Measurements from ENCODE around the gene ZNF165.
"Not testable (repeated sequence)": the region's sequence is repeated elsewhere in the genome, so short reads cannot be mapped to it uniquely, and the experiment has no call there.

Gene ZNF165

DNA sequence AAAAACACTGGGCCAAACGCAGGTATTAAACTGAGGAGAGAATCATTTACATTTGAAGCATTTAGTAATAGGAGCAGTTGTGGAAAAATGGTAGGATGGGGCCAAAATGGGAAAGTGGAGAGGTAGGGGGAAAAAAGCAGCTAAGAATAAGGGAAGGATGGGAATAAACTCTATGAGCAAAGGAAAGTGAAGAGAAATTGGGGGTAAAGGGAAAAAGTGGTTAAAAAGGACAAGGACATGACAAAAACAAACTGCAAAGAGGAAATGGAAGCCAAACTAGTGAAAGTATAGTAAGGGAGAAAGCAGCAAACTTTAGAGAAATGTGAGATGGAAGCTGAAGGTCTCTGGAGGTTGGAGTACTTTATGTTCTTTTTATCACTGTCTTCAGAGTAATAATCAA lies 37.8 kb downstream of the ZNF165 start:
- peaks cover 26% of the 10 kb centered on the region for H3K36me3 ChIP-seq (ENCODE audit: low read depth)
- H3K4me3 ChIP-seq (ENCODE audit: severe bottlenecking) = no peak overlapping the region
- no peaks in the 10 kb centered on the region for H3K9me3 ChIP-seq (ENCODE audit: severe bottlenecking)
- no peak overlapping the region for H3K27ac ChIP-seq (ENCODE audit: poor library complexity, severe bottlenecking)
- no peak for ATAC-seq (ENCODE audit: low read depth)
- no peaks in the 10 kb centered on the region for H3K4me1 ChIP-seq (ENCODE audit: insufficient read depth, poor library complexity, severe bottlenecking)
- H3K27me3 ChIP-seq (ENCODE audit: insufficient read depth, poor library complexity, severe bottlenecking) = no peaks in the 10 kb centered on the region
- DNase-seq (ENCODE audit: low spot score) = no peak
- TF ChIP-seq CTCF (IDR thresholded peaks at IDR 0.05; ENCODE audit: poor library complexity, severe bottlenecking) = no peak

DNA sequence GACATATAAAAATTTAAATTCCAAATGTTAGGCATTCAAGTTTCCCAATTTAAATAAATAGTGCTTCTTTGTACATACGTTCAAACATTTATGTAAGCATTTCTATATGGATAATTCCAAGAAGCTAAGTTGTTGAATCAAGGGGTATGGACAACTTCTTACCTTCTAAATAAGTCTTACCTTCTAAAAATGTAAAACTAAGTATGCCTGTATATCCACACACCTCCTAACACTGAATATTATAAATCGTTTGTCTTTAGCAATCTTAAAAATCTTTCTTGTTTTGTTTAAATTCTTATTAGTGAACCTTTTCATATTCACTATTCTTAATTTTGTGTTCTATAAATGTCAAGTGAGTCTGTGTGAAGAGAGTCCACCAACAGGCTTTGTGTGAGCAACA lies 41.5 kb downstream of the ZNF165 start:
- Histone ChIP-seq H3K9me3 (ENCODE audit: severe bottlenecking) (no peaks in the 10 kb centered on the region), H3K27me3 (ENCODE audit: insufficient read depth, poor library complexity, severe bottlenecking) (no peaks in the 10 kb centered on the region), H3K4me3 (ENCODE audit: severe bottlenecking) (no peak overlapping the region), H3K36me3 (ENCODE audit: low read depth) (peaks cover 27% of the 10 kb centered on the region), H3K4me1 (ENCODE audit: insufficient read depth, poor library complexity, severe bottlenecking) (no peaks in the 10 kb centered on the region), H3K27ac (ENCODE audit: poor library complexity, severe bottlenecking) (no peak overlapping the region)
- no peak for TF ChIP-seq CTCF (IDR thresholded peaks at IDR 0.05; ENCODE audit: poor library complexity, severe bottlenecking)
- ATAC-seq (ENCODE audit: low read depth) (no peak), DNase-seq (ENCODE audit: low spot score) (no peak)

DNA sequence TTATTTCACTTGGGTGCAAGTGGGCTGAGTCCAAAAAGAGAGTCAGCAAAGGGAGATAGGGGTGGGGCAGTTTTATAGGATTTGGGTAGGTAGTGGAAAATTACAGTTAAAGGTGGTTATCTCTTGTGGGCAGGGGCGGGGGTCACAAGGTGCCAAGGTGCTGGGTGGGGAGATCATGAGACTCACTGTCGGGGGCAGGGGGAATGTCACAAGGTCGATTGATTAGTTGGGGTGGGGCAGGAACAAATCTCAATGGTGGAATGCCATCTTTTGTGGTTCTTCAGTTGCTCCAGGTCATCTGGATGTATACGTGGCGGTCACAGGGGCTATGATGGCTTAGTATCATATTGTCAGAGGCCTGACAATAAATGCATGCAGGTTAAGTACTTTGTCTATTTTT lies 41.9 kb downstream of the ZNF165 start:
- not testable (repeated sequence) for H3K4me1 ChIP-seq (ENCODE audit: insufficient read depth, poor library complexity, severe bottlenecking); H3K4me3 ChIP-seq (ENCODE audit: severe bottlenecking); ATAC-seq (ENCODE audit: low read depth); H3K9me3 ChIP-seq (ENCODE audit: severe bottlenecking); H3K27ac ChIP-seq (ENCODE audit: poor library complexity, severe bottlenecking); DNase-seq (ENCODE audit: low spot score); H3K27me3 ChIP-seq (ENCODE audit: insufficient read depth, poor library complexity, severe bottlenecking)
- peaks cover 31% of the 10 kb centered on the region for H3K36me3 ChIP-seq (ENCODE audit: low read depth)

- H3K27ac ChIP-seq (ENCODE audit: poor library complexity, severe bottlenecking) = no peak within 1 kb of the TSS
- DNase-seq (ENCODE audit: low spot score) = peak; percentile 85
- ATAC-seq (ENCODE audit: low read depth) = peak; percentile 100
- TF ChIP-seq CTCF (IDR thresholded peaks at IDR 0.05; ENCODE audit: poor library complexity, severe bottlenecking) = no peak
- H3K27me3 ChIP-seq (ENCODE audit: insufficient read depth, poor library complexity, severe bottlenecking) = no peaks in the 10 kb centered on the region
- no peaks in the 10 kb centered on the region for H3K9me3 ChIP-seq (ENCODE audit: severe bottlenecking)
- H3K36me3 ChIP-seq (ENCODE audit: low read depth) = peaks cover 38% of the 10 kb centered on the region
- H3K4me1 ChIP-seq (ENCODE audit: insufficient read depth, poor library complexity, severe bottlenecking) = no peaks in the 10 kb centered on the region
- H3K4me3 ChIP-seq (ENCODE audit: severe bottlenecking) = peak within 1 kb of the TSS; percentile 42
These were observed 44.1 kb downstream of the ZNF165 start, which contains the start of gene ZSCAN16 for GRCh38 chr6:28124350-28124970. Gene ZSCAN16, plus strand, starts transcription at chr6:28124609. Its CDS starts 835 bp downstream, at chr6:28125444.

DNA sequence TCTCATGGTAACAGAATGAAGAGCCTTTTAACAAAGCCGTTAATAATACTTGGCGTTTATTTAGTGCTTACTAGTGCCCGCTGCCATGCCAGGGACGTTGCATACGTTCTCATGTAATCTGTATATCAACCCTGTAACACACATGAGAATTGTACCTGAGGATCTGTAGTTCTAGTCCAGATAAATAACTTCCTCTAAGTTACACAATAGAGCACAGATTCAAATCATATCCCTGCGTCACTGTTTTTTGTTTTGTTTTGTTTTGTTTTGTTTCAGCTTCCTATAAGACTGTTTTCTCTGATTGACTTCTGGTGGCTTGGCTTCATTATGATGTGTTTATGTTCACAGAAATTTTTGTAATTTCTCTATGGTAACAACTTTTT lies 44.6 kb downstream of the ZNF165 start:
- Histone ChIP-seq H3K27ac (ENCODE audit: poor library complexity, severe bottlenecking) (no peak overlapping the region), H3K9me3 (ENCODE audit: severe bottlenecking) (no peaks in the 10 kb centered on the region), H3K27me3 (ENCODE audit: insufficient read depth, poor library complexity, severe bottlenecking) (no peaks in the 10 kb centered on the region), H3K4me3 (ENCODE audit: severe bottlenecking) (peak overlapping the region; percentile 42), H3K36me3 (ENCODE audit: low read depth) (peaks cover 39% of the 10 kb centered on the region), H3K4me1 (ENCODE audit: insufficient read depth, poor library complexity, severe bottlenecking) (no peaks in the 10 kb centered on the region)
- ATAC-seq (ENCODE audit: low read depth) (peak; percentile 5; the same call in 2 of the 3 replicates), DNase-seq (ENCODE audit: low spot score) (no peak)
- TF ChIP-seq CTCF (IDR thresholded peaks at IDR 0.05; ENCODE audit: poor library complexity, severe bottlenecking) = no peak

Measured in RWPE2 (cell line).